OCI-LY3 (cell line): ENCODE data around the gene MUC6.

ENCODE experiments used
- H2AFZ ChIP-seq: fragments of 200-600, 300-600 bp; shearing (Covaris generic); 2 replicates; pipeline ENCODE4 v1.6.0; 2014; ENCODE audit warnings: antibody characterized with exemption, low read depth, low read length
- H3K27ac ChIP-seq: fragments of 200-600, 300-600 bp; sonication (generic); 2 replicates; pipeline ENCODE4 v1.5.1; 2014; ENCODE audit warnings: mild to moderate bottlenecking, low read length, moderate library complexity, mixed read lengths
- H3K27me3 ChIP-seq: fragments of 200-600, 300-600 bp; sonication (generic); 2 replicates; pipeline ENCODE4 v1.6.1; 2014; ENCODE audit warnings: low read depth, low read length, mixed read lengths
- H3K36me3 ChIP-seq: fragments of 200-600, 300-600 bp; sonication (generic); replicated peaks from 2 replicates; pipeline ENCODE3; 2014; ENCODE audit warnings: low read depth, low read length, mixed read lengths
- H3K4me1 ChIP-seq: fragments of 300-600, 200-600 bp; sonication (generic); 2 replicates; pipeline ENCODE4 v1.6.1; 2014; ENCODE audit warnings: low read length, mixed read lengths
- H3K4me2 ChIP-seq: fragments of 200-600, 300-600 bp; sonication (generic); 2 replicates; pipeline ENCODE4 v1.6.1; 2014; ENCODE audit warnings: low read length, mixed read lengths
- H3K4me3 ChIP-seq: fragments of 300-600, 200-600 bp; sonication (generic); 2 replicates; pipeline ENCODE4 v1.5.1; 2014; ENCODE audit warnings: antibody characterized with exemption, mild to moderate bottlenecking, low read length, moderate library complexity
- H3K79me2 ChIP-seq: fragments of 300-600, 200-600 bp; shearing (Covaris generic); 2 replicates; pipeline ENCODE4 v1.6.1; 2014; ENCODE audit warnings: mild to moderate bottlenecking, low read length, mixed read lengths
- H3K9ac ChIP-seq: fragments of 300-600, 200-600 bp; shearing (Covaris generic); 2 replicates; pipeline ENCODE4 v1.6.0; 2014; ENCODE audit warnings: mild to moderate bottlenecking, low read length, moderate library complexity
- H3K9me3 ChIP-seq: fragments of 200-600, 300-600 bp; shearing (Covaris generic); 2 replicates; pipeline ENCODE4 v1.6.1; 2014; ENCODE audit warnings: low read length, mixed read lengths; ENCODE audit not compliant: insufficient read depth
- H4K20me1 ChIP-seq: fragments of 200-600, 300-600 bp; sonication (generic); 2 replicates; pipeline ENCODE4 v1.6.1; 2016; ENCODE audit warnings: low read length, mixed read lengths; ENCODE audit not compliant: insufficient read depth
- CTCF ChIP-seq: fragments of 200-600, 300-600 bp; sonication (generic); IDR thresholded peaks from 2 replicates; pipeline ENCODE4 v1.5.1; 2014; ENCODE audit warnings: antibody characterized with exemption, low read length, low read depth
- EZH2phosphoT487 ChIP-seq: fragments of 200-600 bp; shearing (Covaris generic); IDR thresholded peaks from 2 replicates; pipeline ENCODE4 v1.6.1; 2018; ENCODE audit warnings: antibody characterized with exemption, mixed run types, low read depth

Gene MUC6

GRCh38 chr11:1072821-1073231 is 36.3 kb upstream of the MUC6 start:
- H2AFZ ChIP-seq = no peak overlapping the region
- TF ChIP-seq CTCF = no peak
- TF ChIP-seq EZH2phosphoT487 = no peak
- no peaks in the 10 kb centered on the region for H3K36me3 ChIP-seq
- no peak overlapping the region for H3K4me3 ChIP-seq
- peaks cover 4% of the 10 kb centered on the region; the same call in 1 of the 2 replicates for H3K27me3 ChIP-seq
- no peaks in the 10 kb centered on the region for H4K20me1 ChIP-seq
- H3K4me2 ChIP-seq = no peak overlapping the region
- H3K79me2 ChIP-seq = no peaks in the 10 kb centered on the region
- no peaks in the 10 kb centered on the region for H3K9me3 ChIP-seq
- H3K27ac ChIP-seq = no peak overlapping the region
- no peaks in the 10 kb centered on the region for H3K4me1 ChIP-seq
- H3K9ac ChIP-seq = no peak overlapping the region

GRCh38 chr11:1072116-1072820 is 35.8 kb upstream of the MUC6 start:
- Histone ChIP-seq H4K20me1 (no peaks in the 10 kb centered on the region), H2AFZ (no peak overlapping the region), H3K27me3 (peaks cover 4% of the 10 kb centered on the region; the same call in 1 of the 2 replicates), H3K4me3 (no peak overlapping the region), H3K79me2 (no peaks in the 10 kb centered on the region), H3K36me3 (no peaks in the 10 kb centered on the region), H3K27ac (no peak overlapping the region), H3K4me1 (no peaks in the 10 kb centered on the region), H3K9me3 (no peaks in the 10 kb centered on the region), H3K4me2 (no peak overlapping the region), H3K9ac (no peak overlapping the region)
- no peak for TF ChIP-seq EZH2phosphoT487
- no peak for TF ChIP-seq CTCF

- no peak overlapping the region for H3K27ac ChIP-seq
- no peaks in the 10 kb centered on the region for H3K4me1 ChIP-seq
- TF ChIP-seq CTCF (no peak), EZH2phosphoT487 (no peak)
- H3K4me3 ChIP-seq = no peak overlapping the region
- H3K9me3 ChIP-seq = no peaks in the 10 kb centered on the region
- H3K4me2 ChIP-seq = no peak overlapping the region
- no peak overlapping the region for H2AFZ ChIP-seq
- H4K20me1 ChIP-seq = no peaks in the 10 kb centered on the region
- H3K27me3 ChIP-seq = peaks cover 4% of the 10 kb centered on the region; the same call in 1 of the 2 replicates
- H3K36me3 ChIP-seq = no peaks in the 10 kb centered on the region
- H3K79me2 ChIP-seq = no peaks in the 10 kb centered on the region
- no peak overlapping the region for H3K9ac ChIP-seq
These were observed 35.1 kb upstream of the MUC6 start for GRCh38 chr11:1071571-1072115.

GRCh38 chr11:1070594-1071462 is 34.3 kb upstream of the MUC6 start:
- no peaks in the 10 kb centered on the region for H3K4me1 ChIP-seq
- no peaks in the 10 kb centered on the region for H3K79me2 ChIP-seq

More at GRCh38 chr11:1070594-1071462, 34.3 kb upstream of the MUC6 start:
- no peaks in the 10 kb centered on the region for H3K36me3 ChIP-seq
- H3K9ac ChIP-seq = no peak overlapping the region
- no peaks in the 10 kb centered on the region for H4K20me1 ChIP-seq
- H2AFZ ChIP-seq = no peak overlapping the region
- H3K27me3 ChIP-seq = peaks cover 4% of the 10 kb centered on the region; the same call in 1 of the 2 replicates
- H3K4me3 ChIP-seq = no peak overlapping the region
- no peak overlapping the region for H3K4me2 ChIP-seq
- no peaks in the 10 kb centered on the region for H3K9me3 ChIP-seq
- no peak overlapping the region for H3K27ac ChIP-seq
- TF ChIP-seq CTCF (no peak), EZH2phosphoT487 (no peak)
